Endothelial cell (in vitro differentiated cells): ENCODE data around the gene DERA. TPM values are rescaled to one million over a fixed set of nuclear protein-coding genes. Genes with fewer than 3 reads are reported as not detected.
A peak's percentile ranks its signal among the peaks of the same experiment; 100 is the strongest.
"Not testable (repeated sequence)": the region's sequence is repeated elsewhere in the genome, so short reads cannot be mapped to it uniquely, and the experiment has no call there.

Experiments
- DNase-seq: peaks from one replicate; pipeline ENCODE4 v3.0.0; 2021; ENCODE audit warnings: low spot score
- H3K27ac Mint-ChIP-seq: one replicate; pipeline ENCODE4 v1.8.0; 2021; ENCODE audit warnings: mixed read lengths, inconsistent platforms; ENCODE audit not compliant: unreplicated experiment
- H3K27me3 Mint-ChIP-seq: one replicate; pipeline ENCODE4 v1.8.0; 2021; ENCODE audit warnings: mild to moderate bottlenecking, moderate library complexity, mixed read lengths, inconsistent platforms; ENCODE audit not compliant: unreplicated experiment
- H3K36me3 Mint-ChIP-seq: one replicate; pipeline ENCODE4 v1.8.0; 2021; ENCODE audit warnings: mild to moderate bottlenecking, low read depth, mixed read lengths, inconsistent platforms; ENCODE audit not compliant: unreplicated experiment
- H3K4me1 Mint-ChIP-seq: one replicate; pipeline ENCODE4 v1.8.0; 2021; ENCODE audit warnings: mild to moderate bottlenecking, mixed read lengths, inconsistent platforms; ENCODE audit not compliant: unreplicated experiment
- H3K4me3 Mint-ChIP-seq: one replicate; pipeline ENCODE4 v1.8.0; 2021; ENCODE audit warnings: mild to moderate bottlenecking, mixed read lengths, inconsistent platforms; ENCODE audit not compliant: unreplicated experiment
- H3K9me3 Mint-ChIP-seq: one replicate; pipeline ENCODE4 v1.8.0; 2021; ENCODE audit warnings: mixed read lengths, inconsistent platforms; ENCODE audit not compliant: unreplicated experiment
- CTCF ChIP-seq: fragments of 200-600 bp; sonication (generic); IDR thresholded peaks from one replicate; pipeline ENCODE4 v1.5.0; 2021; ENCODE audit warnings: antibody characterized with exemption; ENCODE audit not compliant: unreplicated experiment
- total RNA-seq: library from RNA; stranded (reverse); fragmentation: NEBNext Ultra II Directional; extraction: Animal tissue kit (Norgen Biotek cat#: 25700); gene quantifications from one replicate; pipeline ENCODE4 v1.2.1, GENCODE V29; 2021; ENCODE audit not compliant: unreplicated experiment

Gene DERA
- total RNA-seq, 1 donor from 2014 or later, result 50.3 TPM

GRCh38 chr12:16003460-16003859 is 92.3 kb downstream of the DERA start:
- Mint-ChIP-seq H3K36me3 (peaks cover 7% of the 10 kb centered on the region), H3K27me3 (peaks cover 9% of the 10 kb centered on the region), H3K4me1 (peaks cover 8% of the 10 kb centered on the region), H3K27ac (no peak overlapping the region), H3K4me3 (no peak overlapping the region), H3K9me3 (no peaks in the 10 kb centered on the region)
- DNase-seq, result no peak
- TF ChIP-seq CTCF, result no peak

GRCh38 chr12:16006752-16007151 is 95.6 kb downstream of the DERA start:
- no peak for DNase-seq
- TF ChIP-seq CTCF, result no peak
- H3K27me3 Mint-ChIP-seq, result peaks cover 9% of the 10 kb centered on the region
- H3K9me3 Mint-ChIP-seq, result no peaks in the 10 kb centered on the region
- H3K4me1 Mint-ChIP-seq, result no peaks in the 10 kb centered on the region
- H3K4me3 Mint-ChIP-seq, result no peak overlapping the region
- no peak overlapping the region for H3K27ac Mint-ChIP-seq
- H3K36me3 Mint-ChIP-seq, result peaks cover 9% of the 10 kb centered on the region

- Mint-ChIP-seq H3K27me3 (peaks cover 9% of the 10 kb centered on the region), H3K4me3 (no peak overlapping the region), H3K9me3 (peaks cover 1% of the 10 kb centered on the region), H3K4me1 (no peaks in the 10 kb centered on the region), H3K27ac (no peak overlapping the region), H3K36me3 (peaks cover 18% of the 10 kb centered on the region)
- TF ChIP-seq CTCF, result no peak
- DNase-seq, result no peak
Measured at GRCh38 chr12:16008421-16008824, 97.3 kb downstream of the DERA start.

GRCh38 chr12:16012117-16012516 is 101.0 kb downstream of the DERA start:
- no peak for TF ChIP-seq CTCF
- Mint-ChIP-seq H3K27ac (peak overlapping the region; percentile 39), H3K4me1 (no peaks in the 10 kb centered on the region), H3K9me3 (peaks cover 19% of the 10 kb centered on the region), H3K4me3 (no peak overlapping the region), H3K36me3 (peaks cover 45% of the 10 kb centered on the region), H3K27me3 (peaks cover 2% of the 10 kb centered on the region)
- DNase-seq, result no peak

GRCh38 chr12:16013722-16014121 is 102.6 kb downstream of the DERA start:
- peaks cover 19% of the 10 kb centered on the region for H3K9me3 Mint-ChIP-seq
- H3K4me1 Mint-ChIP-seq, DNase-seq, H3K27me3 Mint-ChIP-seq: not testable (repeated sequence)
- peak overlapping the region; percentile 1 for H3K27ac Mint-ChIP-seq
- H3K4me3 Mint-ChIP-seq, result peak overlapping the region; percentile 32
- H3K36me3 Mint-ChIP-seq, result peaks cover 41% of the 10 kb centered on the region

- H3K4me1 Mint-ChIP-seq, H3K4me3 Mint-ChIP-seq, DNase-seq, H3K27me3 Mint-ChIP-seq, H3K27ac Mint-ChIP-seq: not testable (repeated sequence)
- H3K36me3 Mint-ChIP-seq, result peaks cover 47% of the 10 kb centered on the region
- H3K9me3 Mint-ChIP-seq, result peaks cover 19% of the 10 kb centered on the region
Measured at GRCh38 chr12:16014394-16014793, 103.3 kb downstream of the DERA start.
